WERI-Rb-1 (cell line): Measurements from ENCODE around the gene RASA3.

Source experiments
- DNase-seq: peaks from one replicate; pipeline ENCODE4 v3.0.0-alpha.2; 2020
- H3K27ac ChIP-seq: fragments of 250-450 bp; sonication (Bioruptor Pico); 2 replicates; pipeline ENCODE4 v1.5.1; 2020; ENCODE audit warnings: mild to moderate bottlenecking, moderate library complexity
- H3K27me3 ChIP-seq: fragments of 250-450 bp; sonication (Bioruptor Pico); 2 replicates; pipeline ENCODE4 v1.5.1; 2021; ENCODE audit warnings: mild to moderate bottlenecking, low read depth, moderate library complexity; ENCODE audit not compliant: insufficient read depth, severe bottlenecking
- H3K36me3 ChIP-seq: fragments of 250-450 bp; sonication (Bioruptor Pico); 2 replicates; pipeline ENCODE4 v1.5.1; 2020; ENCODE audit warnings: mild to moderate bottlenecking, moderate library complexity
- H3K4me3 ChIP-seq: 2 replicates; pipeline ENCODE4 v1.5.1; 2011; ENCODE audit warnings: low read depth, mild to moderate bottlenecking, control low read depth, low read length
- H3K9me3 ChIP-seq: fragments of 250-450 bp; sonication (Bioruptor Pico); 2 replicates; pipeline ENCODE4 v1.5.1; 2021; ENCODE audit warnings: mild to moderate bottlenecking, moderate library complexity; ENCODE audit not compliant: severe bottlenecking
- TF ChIP-seq, protein P1 (sequence below): IDR thresholded peaks from 2 replicates; pipeline ENCODE4 v1.5.1; 2011; ENCODE audit warnings: low read depth, mild to moderate bottlenecking, control low read depth, inconsistent platforms, low read length

RASA3 gene

DNA sequence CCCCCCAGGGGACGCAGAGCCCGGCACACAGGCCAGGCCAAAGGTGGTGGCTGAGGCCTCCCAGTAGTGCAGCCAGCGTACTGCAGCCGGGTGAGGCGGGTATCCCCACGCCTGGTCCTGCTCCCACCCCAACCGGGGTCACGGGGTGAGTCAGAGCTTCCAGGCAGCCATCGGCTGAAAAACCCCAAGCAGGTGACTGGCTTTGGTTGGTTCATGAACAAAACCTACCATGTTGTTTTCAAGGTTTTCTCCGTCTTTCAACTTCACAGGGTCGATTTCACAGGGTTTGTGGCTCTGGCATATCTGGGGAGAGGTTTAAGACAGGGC, 116.5 kb downstream of the RASA3 start:
- Histone ChIP-seq H3K4me3 (no peak overlapping the region), H3K36me3 (peaks cover 4% of the 10 kb centered on the region), H3K27ac (no peak overlapping the region)

DNA sequence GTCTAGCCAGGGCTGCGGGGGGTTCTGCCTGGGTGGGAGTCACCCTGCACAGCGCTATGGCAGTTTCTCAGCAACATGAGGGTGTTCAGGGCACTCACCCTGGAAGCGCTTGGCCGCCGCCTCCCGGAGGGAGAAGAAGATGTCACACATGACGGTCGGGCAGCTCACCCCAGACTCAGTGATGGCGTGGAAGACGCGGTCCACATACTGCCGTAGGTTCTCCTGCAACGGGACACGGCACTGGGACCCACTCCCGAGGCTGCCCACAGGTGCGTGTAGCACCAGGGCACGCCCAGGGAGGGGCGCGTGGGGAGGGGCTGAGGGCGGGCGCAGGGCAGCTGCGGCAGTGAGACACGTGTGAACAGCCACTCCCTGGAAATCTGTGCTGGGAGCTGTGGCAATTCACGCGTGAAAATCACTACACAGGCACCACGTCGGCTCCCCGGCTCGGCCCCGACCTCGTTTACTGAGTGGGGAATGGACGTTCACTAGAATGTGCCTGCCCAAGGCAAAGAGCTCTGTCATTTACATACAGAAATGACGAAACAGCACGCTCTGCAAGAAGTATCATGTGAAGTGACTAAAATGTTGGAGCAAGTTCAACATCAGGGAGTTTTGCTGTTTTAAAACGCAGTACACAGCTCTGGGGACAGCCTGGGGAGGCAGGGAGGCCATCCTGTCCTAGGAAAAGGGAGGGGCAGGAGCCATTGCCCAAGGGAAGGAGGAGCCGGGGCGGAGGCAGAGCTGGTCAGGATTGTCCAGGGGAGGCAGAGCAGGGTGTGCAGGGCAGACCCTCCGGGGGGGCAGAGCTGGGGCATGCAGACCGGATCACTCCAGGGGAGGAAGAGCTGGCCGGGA, 117.1 kb downstream of the RASA3 start:
- Histone ChIP-seq H3K9me3 (no peaks in the 10 kb centered on the region), H3K27me3 (no peaks in the 10 kb centered on the region), H3K36me3 (peaks cover 4% of the 10 kb centered on the region), H3K4me3 (no peak overlapping the region), H3K27ac (no peak overlapping the region)
- TF ChIP-seq, protein P1, sequence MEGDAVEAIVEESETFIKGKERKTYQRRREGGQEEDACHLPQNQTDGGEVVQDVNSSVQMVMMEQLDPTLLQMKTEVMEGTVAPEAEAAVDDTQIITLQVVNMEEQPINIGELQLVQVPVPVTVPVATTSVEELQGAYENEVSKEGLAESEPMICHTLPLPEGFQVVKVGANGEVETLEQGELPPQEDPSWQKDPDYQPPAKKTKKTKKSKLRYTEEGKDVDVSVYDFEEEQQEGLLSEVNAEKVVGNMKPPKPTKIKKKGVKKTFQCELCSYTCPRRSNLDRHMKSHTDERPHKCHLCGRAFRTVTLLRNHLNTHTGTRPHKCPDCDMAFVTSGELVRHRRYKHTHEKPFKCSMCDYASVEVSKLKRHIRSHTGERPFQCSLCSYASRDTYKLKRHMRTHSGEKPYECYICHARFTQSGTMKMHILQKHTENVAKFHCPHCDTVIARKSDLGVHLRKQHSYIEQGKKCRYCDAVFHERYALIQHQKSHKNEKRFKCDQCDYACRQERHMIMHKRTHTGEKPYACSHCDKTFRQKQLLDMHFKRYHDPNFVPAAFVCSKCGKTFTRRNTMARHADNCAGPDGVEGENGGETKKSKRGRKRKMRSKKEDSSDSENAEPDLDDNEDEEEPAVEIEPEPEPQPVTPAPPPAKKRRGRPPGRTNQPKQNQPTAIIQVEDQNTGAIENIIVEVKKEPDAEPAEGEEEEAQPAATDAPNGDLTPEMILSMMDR: no peak
- no peak for DNase-seq

More for the DNA sequence above, 116.5 kb downstream of the RASA3 start:
- TF ChIP-seq, protein P1: no peak
- DNase-seq: no peak
- Histone ChIP-seq H3K9me3 (no peaks in the 10 kb centered on the region), H3K27me3 (no peaks in the 10 kb centered on the region)

DNA sequence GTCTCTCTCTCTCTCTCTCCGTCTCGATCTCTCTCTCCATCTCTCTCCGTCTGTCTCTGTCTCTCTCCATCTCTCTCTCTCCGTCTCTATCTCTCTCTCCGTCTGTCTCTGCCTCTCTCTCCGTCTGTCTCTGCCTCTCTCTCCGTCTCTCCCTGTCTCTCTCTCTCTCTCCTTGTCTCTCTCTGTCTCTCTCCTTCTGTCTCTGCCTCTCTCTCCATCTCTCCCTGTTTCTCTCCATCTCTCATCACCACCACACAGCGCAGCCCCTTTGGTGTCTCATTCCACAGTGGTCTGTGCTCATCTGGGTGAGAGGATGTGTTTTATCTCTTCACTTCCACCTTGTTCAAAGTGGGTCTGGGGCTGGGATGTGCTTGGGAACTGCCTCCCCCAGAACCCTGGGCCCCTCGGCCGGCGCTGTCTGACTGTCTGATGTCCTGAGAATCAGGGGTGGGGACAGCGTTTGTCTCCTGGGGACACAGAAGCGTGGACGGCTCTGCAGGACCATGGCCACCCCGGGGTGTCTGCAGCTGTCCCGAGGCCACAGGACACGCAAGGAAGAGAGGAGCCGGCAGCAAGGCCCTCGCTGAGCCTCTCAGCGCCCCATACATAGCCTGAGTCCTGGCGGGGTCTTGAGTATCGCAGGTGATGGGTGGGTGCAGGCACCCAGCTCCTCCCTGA, 118.3 kb downstream of the RASA3 start:
- Histone ChIP-seq H3K9me3 (no peaks in the 10 kb centered on the region), H3K4me3 (no peak overlapping the region), H3K27me3 (no peaks in the 10 kb centered on the region), H3K27ac (no peak overlapping the region), H3K36me3 (peaks cover 16% of the 10 kb centered on the region)
- no peak for DNase-seq
- TF ChIP-seq, protein P1: no peak

DNA sequence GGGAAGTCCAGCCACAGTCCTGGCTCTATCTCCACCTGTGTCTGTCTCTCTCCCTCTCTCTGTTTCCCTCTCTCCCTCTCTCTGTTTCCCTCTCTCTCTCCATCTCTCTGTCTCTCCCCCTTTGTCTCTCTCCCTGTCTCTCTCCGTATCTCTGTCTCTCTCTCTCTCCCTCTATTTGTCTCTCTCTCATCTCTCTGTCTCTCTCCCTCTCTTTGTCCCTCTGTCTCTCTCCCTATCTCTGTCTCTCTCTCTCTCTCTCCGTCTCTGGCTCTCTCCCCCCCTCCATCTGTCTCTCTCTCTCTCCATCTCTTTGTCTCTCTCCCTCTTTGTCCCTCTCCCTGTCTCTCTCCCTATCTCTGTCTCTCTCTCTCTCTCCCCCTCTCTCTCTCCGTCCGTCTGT, 119.1 kb downstream of the RASA3 start:
- no peak for DNase-seq
- Histone ChIP-seq H3K27me3 (no peaks in the 10 kb centered on the region), H3K27ac (no peak overlapping the region), H3K9me3 (no peaks in the 10 kb centered on the region), H3K36me3 (peaks cover 17% of the 10 kb centered on the region), H3K4me3 (no peak overlapping the region)
- TF ChIP-seq, protein P1: no peak

DNA sequence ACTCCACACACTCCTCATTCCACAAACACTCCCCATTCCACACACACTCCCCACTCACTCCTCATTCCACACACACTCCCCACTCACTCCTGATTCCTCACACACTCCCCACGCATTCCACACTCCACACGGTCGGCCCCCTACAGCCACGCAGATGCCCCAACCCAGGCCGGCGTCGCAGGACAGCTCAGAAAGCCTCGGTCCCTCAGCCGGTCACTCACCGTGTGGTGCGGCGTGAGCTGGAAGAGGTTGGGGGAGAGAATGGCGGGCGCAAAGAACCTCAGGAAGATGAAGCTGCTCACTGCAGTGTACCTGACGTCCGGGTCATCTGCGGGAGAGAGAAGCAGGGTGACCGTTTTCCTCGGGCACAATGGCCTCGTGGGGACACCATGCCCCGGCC, 119.5 kb downstream of the RASA3 start:
- TF ChIP-seq, protein P1: no peak

More for the DNA sequence above, 119.5 kb downstream of the RASA3 start:
- Histone ChIP-seq H3K4me3 (no peak overlapping the region), H3K36me3 (peaks cover 17% of the 10 kb centered on the region), H3K27ac (no peak overlapping the region), H3K27me3 (no peaks in the 10 kb centered on the region), H3K9me3 (no peaks in the 10 kb centered on the region)
- DNase-seq: no peak
